Measurements from ENCODE around the gene ENTPD5.
"Not testable (repeated sequence)": the region's sequence is repeated elsewhere in the genome, so short reads cannot be mapped to it uniquely, and the experiment has no call there.

The ENTPD5 gene

DNA sequence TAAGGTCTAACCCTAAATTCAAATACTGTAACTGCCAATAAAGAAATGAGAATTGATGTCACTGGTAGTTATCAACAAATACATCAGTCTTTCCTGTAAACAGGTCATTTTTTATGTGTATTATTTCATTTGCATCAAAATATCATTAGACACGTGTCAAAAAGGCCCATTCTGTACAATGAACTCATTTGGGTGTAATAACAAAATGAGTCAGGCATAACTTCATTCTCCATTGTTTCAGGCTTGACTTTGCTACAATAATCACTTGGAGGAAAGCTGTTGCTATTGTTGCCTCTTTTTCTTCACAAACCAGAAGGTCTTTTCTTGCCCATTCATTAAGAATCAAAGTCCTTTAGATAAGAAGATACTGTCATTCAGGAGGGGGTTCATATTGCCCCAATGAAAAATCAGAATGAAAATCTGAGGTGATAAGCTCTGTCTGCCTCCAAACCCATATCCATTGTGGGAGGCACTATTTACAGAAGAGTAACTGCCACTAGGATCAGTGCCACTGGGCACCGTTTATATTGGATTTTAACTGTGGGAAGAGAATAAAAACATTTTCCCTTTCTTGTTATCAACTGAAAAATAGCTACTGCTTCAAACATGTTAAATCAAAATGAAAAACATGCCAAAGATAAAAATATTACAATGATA, 10.1 kb downstream of the ENTPD5 start:
- TF ChIP-seq SP1 (IDR thresholded peaks at IDR 0.05): no peak
- TF ChIP-seq FOXK2 (IDR thresholded peaks at IDR 0.05): no peak
- no peak for TF ChIP-seq NFRKB (IDR thresholded peaks at IDR 0.05)
- TF ChIP-seq FOXM1 (IDR thresholded peaks at IDR 0.05; ENCODE audit: borderline replicate concordance): no peak
- no peak for TF ChIP-seq CTBP1 (IDR thresholded peaks at IDR 0.05; ENCODE audit: borderline replicate concordance)
- TF ChIP-seq ZNF384 (IDR thresholded peaks at IDR 0.05): no peak
- POLR2A ChIA-PET: no interaction called here
- CTCF ChIA-PET: interaction anchor here (0.6 kb wide), 1 partner anchor 165 kb away, joined by 8 read pairs; no protein-coding TSS in a partner anchor
- DNase-seq (ENCODE audit: extremely low spot score): no peak

- DNase-seq (ENCODE audit: extremely low spot score); POLR2A ChIA-PET; CTCF ChIA-PET: not testable (repeated sequence)
Observed at GRCh38 chr14:74005664-74006063, 13.4 kb downstream of the ENTPD5 start.

GRCh38 chr14:73998726-73999125, 20.4 kb downstream of the ENTPD5 start:
- TF ChIP-seq CTBP1 (IDR thresholded peaks at IDR 0.05; ENCODE audit: borderline replicate concordance) (no peak), SP1 (IDR thresholded peaks at IDR 0.05) (no peak), PKNOX1 (IDR thresholded peaks at IDR 0.05) (no peak), SUZ12 (IDR thresholded peaks at IDR 0.05) (no peak), HDGF (IDR thresholded peaks at IDR 0.05; ENCODE audit: borderline replicate concordance) (no peak), BHLHE40 (IDR thresholded peaks at IDR 0.05; ENCODE audit: borderline replicate concordance) (no peak), L3MBTL2 (conservative IDR thresholded peaks at IDR 0.05) (no peak), ELF4 (IDR thresholded peaks at IDR 0.05) (no peak), FOXM1 (IDR thresholded peaks at IDR 0.05; ENCODE audit: borderline replicate concordance) (no peak), NFRKB (IDR thresholded peaks at IDR 0.05) (no peak), ARNT (IDR thresholded peaks at IDR 0.05) (no peak)
- ChIA-PET CTCF (interaction anchor here (0.6 kb wide), 1 partner anchor 23 kb away, joined by 3 read pairs; no protein-coding TSS in a partner anchor), POLR2A (interaction anchor here (0.6 kb wide), 1 partner anchor 410 kb away, joined by 4 read pairs; no protein-coding TSS in a partner anchor)
- no peak for DNase-seq (ENCODE audit: extremely low spot score)

DNA sequence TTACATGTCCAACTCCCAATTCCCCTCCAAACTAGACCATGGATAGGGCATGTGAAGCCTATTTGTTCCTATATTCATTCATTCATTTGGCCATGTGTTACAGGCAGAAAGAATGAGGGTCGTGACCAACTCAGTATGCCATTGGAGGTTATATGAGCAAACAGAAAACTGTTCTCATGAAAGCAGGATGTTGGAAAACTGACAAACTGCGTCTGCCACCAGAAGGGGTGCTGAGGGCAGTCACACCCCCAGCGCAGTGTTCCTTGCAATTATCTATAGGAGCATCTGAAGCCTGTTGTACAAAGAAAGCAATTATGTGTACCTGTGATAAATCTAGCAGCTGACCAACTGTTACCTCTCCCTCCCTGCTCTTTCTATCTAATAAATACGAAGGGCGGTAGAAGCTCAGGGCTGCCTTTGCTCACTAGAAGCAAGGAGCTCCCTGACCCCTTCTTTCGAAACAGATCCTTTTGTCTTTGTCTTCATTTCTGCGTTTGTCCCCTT, 21.1 kb downstream of the ENTPD5 start:
- CTCF ChIA-PET: interaction anchor here (0.5 kb wide), 1 partner anchor 833 kb away, joined by 3 read pairs; no protein-coding TSS in a partner anchor
- TF ChIP-seq FOXK2 (IDR thresholded peaks at IDR 0.05): no peak
- no peak for TF ChIP-seq FOXM1 (IDR thresholded peaks at IDR 0.05; ENCODE audit: borderline replicate concordance)
- no peak for TF ChIP-seq ZNF384 (IDR thresholded peaks at IDR 0.05)
- no peak for TF ChIP-seq TARDBP (IDR thresholded peaks at IDR 0.05)
- TF ChIP-seq NFRKB (IDR thresholded peaks at IDR 0.05): no peak
- no peak for TF ChIP-seq PKNOX1 (IDR thresholded peaks at IDR 0.05)
- TF ChIP-seq L3MBTL2 (conservative IDR thresholded peaks at IDR 0.05): no peak
- no peak for TF ChIP-seq CTBP1 (IDR thresholded peaks at IDR 0.05; ENCODE audit: borderline replicate concordance)
- no peak for TF ChIP-seq SP1 (IDR thresholded peaks at IDR 0.05)
- DNase-seq (ENCODE audit: extremely low spot score): no peak
- POLR2A ChIA-PET: no interaction called here

DNA sequence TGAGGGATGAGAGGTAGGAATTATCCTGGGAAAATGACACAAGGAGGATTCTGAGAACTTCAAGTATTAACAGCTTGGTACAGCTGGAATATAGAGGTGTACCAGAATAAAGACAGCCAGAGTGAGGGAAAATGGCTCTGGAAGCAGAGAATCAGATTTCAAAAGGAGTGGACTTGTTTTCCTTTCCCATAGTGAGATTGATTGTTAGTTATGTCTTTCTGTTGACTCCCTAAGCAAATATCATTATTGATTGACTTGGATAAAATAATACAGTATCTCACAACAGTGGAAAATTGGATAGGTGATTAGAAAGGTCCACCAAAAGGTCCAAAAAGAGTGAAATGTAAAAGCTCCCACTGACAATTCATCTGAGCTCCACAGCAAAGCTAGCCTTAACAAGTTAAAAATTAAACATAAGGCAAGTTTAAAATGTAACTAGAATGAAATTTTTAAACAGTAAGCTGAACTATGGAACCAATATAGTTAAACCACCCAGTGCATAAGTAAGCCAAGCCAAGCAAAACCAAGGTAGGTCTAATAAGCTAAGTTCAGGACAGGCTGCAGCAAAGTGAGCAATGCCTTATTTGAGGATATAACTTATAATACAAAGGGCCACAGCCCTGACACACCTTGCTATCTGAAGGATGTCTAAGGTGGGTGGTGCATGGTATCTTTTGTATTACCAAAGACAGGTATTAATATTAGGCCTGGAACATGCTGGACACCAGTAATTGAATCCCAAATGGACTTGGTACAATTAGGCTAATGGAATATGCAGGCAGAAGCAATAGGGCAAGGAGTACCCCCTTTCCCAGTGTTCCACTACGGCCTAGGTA, 21.8 kb downstream of the ENTPD5 start:
- TF ChIP-seq SP1 (IDR thresholded peaks at IDR 0.05) (no peak), NFRKB (IDR thresholded peaks at IDR 0.05) (no peak), TARDBP (IDR thresholded peaks at IDR 0.05) (no peak), CTBP1 (IDR thresholded peaks at IDR 0.05; ENCODE audit: borderline replicate concordance) (no peak), FOXK2 (IDR thresholded peaks at IDR 0.05) (no peak)
- no peak for DNase-seq (ENCODE audit: extremely low spot score)
- CTCF ChIA-PET: interaction anchor here (0.5 kb wide), 1 partner anchor 834 kb away, joined by 3 read pairs; no protein-coding TSS in a partner anchor
- POLR2A ChIA-PET: no interaction called here

- TF ChIP-seq SUZ12 (IDR thresholded peaks at IDR 0.05): no peak
- TF ChIP-seq ZNF384 (IDR thresholded peaks at IDR 0.05): no peak
- TF ChIP-seq L3MBTL2 (conservative IDR thresholded peaks at IDR 0.05): no peak
- TF ChIP-seq PKNOX1 (IDR thresholded peaks at IDR 0.05): no peak
- TF ChIP-seq CTBP1 (IDR thresholded peaks at IDR 0.05; ENCODE audit: borderline replicate concordance): no peak
- TF ChIP-seq ELF4 (IDR thresholded peaks at IDR 0.05): no peak
- DNase-seq (ENCODE audit: extremely low spot score): no peak
- ChIA-PET POLR2A (no interaction called here), CTCF (no interaction called here)
Observed at GRCh38 chr14:73996731-73997107, 22.4 kb downstream of the ENTPD5 start.

DNA sequence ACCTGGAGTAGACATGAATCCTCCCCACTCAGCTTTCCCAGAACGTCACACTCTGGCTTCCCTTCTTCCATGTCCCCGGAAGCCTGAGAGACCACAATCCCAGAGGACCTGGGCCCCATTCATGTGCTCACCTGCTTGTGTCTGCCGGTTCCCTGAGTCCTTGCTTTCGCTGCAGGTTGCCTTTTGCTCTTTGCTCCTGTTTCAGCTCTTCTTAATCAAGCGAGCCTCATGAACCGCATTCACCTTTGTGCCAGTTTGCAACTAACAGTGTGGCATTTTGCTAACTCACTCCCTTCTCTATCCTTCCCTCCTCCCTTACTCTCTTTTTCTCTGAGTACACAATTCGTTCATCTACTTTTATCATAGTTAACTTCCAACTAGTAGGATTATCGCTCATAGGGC, 23.1 kb downstream of the ENTPD5 start:
- TF ChIP-seq SP1 (IDR thresholded peaks at IDR 0.05) (no peak), BHLHE40 (IDR thresholded peaks at IDR 0.05; ENCODE audit: borderline replicate concordance) (no peak), LEF1 (IDR thresholded peaks at IDR 0.05; ENCODE audit: borderline replicate concordance) (no peak), FOXK2 (IDR thresholded peaks at IDR 0.05) (no peak), SUZ12 (IDR thresholded peaks at IDR 0.05) (no peak), FOXM1 (IDR thresholded peaks at IDR 0.05; ENCODE audit: borderline replicate concordance) (no peak), ZNF384 (IDR thresholded peaks at IDR 0.05) (no peak), TARDBP (IDR thresholded peaks at IDR 0.05) (no peak), CTBP1 (IDR thresholded peaks at IDR 0.05; ENCODE audit: borderline replicate concordance) (no peak), ARNT (IDR thresholded peaks at IDR 0.05) (no peak), ELF4 (IDR thresholded peaks at IDR 0.05) (no peak), HDGF (IDR thresholded peaks at IDR 0.05; ENCODE audit: borderline replicate concordance) (no peak), L3MBTL2 (conservative IDR thresholded peaks at IDR 0.05) (no peak), FOXA1 (IDR thresholded peaks at IDR 0.05) (no peak), PKNOX1 (IDR thresholded peaks at IDR 0.05) (no peak), NFRKB (IDR thresholded peaks at IDR 0.05) (no peak)
- POLR2A ChIA-PET: no interaction called here
- no peak for DNase-seq (ENCODE audit: extremely low spot score)
- CTCF ChIA-PET: no interaction called here

GRCh38 chr14:73994926-73995325, 24.2 kb downstream of the ENTPD5 start:
- CTCF ChIA-PET; DNase-seq (ENCODE audit: extremely low spot score); POLR2A ChIA-PET: not testable (repeated sequence)

Data from HEK293T (cell line).